C4-2B (cell line): Measurements from ENCODE around the gene ATP1A1.

Experiments used
- H3K27ac ChIP-seq: fragments of 450-650 bp; 2 replicates; pipeline ENCODE4 v1.5.1; 2017
- ZFX ChIP-seq: fragments of 450-650 bp; IDR thresholded peaks from 2 replicates; pipeline ENCODE4 v1.6.1; 2017
- TF ChIP-seq, protein P1 (sequence below): fragments of 450-650 bp; conservative IDR thresholded peaks from 2 replicates; pipeline ENCODE4 v1.5.1; 2017; ENCODE audit warnings: mild to moderate bottlenecking

ATP1A1 gene

DNA sequence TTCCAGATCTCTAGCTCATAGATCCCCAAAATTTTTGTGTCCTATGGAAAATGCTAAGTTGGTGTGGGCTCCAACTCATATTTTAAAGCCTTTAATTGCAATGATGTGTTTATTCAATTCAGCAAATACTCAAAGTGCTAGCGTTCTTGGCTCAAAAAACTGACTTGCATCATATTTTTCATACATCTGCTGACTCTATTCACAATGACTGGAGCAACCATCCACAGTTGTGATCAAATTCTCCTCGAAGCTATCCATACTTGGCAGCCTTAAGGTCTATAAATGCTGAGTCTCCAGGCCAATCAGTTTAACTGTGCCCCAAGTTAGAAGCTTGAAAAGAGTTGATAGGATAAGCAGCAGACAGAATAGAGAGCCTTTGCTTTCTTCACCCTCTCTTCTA is 2.9 kb upstream of the ATP1A1 start:
- TF ChIP-seq ZFX, result no peak
- TF ChIP-seq, protein P1, sequence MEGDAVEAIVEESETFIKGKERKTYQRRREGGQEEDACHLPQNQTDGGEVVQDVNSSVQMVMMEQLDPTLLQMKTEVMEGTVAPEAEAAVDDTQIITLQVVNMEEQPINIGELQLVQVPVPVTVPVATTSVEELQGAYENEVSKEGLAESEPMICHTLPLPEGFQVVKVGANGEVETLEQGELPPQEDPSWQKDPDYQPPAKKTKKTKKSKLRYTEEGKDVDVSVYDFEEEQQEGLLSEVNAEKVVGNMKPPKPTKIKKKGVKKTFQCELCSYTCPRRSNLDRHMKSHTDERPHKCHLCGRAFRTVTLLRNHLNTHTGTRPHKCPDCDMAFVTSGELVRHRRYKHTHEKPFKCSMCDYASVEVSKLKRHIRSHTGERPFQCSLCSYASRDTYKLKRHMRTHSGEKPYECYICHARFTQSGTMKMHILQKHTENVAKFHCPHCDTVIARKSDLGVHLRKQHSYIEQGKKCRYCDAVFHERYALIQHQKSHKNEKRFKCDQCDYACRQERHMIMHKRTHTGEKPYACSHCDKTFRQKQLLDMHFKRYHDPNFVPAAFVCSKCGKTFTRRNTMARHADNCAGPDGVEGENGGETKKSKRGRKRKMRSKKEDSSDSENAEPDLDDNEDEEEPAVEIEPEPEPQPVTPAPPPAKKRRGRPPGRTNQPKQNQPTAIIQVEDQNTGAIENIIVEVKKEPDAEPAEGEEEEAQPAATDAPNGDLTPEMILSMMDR, result no peak
- H3K27ac ChIP-seq, result no peak overlapping the region

DNA sequence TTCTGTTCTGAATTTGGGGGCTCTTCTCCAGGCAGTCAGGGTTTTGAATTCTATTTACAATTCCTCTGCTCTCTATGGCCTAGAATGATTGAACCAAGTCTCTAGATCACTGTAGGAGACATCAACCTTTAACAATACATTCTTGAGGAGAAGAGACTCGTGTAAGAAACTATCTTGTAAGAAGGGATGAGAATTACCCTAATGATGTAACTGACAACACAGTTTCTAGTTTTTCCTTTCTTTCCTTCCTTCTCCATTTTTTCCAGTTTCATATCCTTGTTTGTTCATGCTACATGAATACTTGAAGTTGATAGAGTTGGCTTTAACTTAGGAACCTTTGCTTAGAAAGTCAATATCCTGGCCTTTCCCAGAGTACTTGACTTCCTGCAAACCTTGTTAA is 1.3 kb upstream of the ATP1A1 start:
- H3K27ac ChIP-seq, result no peak overlapping the region
- TF ChIP-seq, protein P1, result no peak
- TF ChIP-seq ZFX, result no peak

DNA sequence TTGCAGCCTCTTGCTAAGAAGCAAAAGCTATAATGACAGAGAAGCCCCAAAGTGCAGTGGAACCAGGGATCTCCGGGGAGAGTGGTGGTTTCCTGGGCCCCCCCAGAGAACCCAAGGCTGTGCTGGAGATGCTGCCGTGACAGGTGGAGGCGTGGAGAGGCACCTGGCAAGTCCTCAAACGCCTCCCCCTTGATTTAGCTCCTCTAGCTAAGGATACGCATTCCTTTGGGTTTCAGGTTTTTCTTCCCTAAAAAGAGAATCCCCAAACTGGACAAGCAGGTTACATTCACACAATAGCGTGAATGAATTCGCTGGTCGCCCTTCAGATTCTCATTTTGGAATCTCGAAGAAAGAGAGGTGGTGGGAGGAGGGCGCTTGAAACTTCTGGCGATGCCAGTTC is 853 bp upstream of the ATP1A1 start:
- TF ChIP-seq, protein P1, result no peak
- no peak for TF ChIP-seq ZFX
- no peak overlapping the region for H3K27ac ChIP-seq

DNA sequence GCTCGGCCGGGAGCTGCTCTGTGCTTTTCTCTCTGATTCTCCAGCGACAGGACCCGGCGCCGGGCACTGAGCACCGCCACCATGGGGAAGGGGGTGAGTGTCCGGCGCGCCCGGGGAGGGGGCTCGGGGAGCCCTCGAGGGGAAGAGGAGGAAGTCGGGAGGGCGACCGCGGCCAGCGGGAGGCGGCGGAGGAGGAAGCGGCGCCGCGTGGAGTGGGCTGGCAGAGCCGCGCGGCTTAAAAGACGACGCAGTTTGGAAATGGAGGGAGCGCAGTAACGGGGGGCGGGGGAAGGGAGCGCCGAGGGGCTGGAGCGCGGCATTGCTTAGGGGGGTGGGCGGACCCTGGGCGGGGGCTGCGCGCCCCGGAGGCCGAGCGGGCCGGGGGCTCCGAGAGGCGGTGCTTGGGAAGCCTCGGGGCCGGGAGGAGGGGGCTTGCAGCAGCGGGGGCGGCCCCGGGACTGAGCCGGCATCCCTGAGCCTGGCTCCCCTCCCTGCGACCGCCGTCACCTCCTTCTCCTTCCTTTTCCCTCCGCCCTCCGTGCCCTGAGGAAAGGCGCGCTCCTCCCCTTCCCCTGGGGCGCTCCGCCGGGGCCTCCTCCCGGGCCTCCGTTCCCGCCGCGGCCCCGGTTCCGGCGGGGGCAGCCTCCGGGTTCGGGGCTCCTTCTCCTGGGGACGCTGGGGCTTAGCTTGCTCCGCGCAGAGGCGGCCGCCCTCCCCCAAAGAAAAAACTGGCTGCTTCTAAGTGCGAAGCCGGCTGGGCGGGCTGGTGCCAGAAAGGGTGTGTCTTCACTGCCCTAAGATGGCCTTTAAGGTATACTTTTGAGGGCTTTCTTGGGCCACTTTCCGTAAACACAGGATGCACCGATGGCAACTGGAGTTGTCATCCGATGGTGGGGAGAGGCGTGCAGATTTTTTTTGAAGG is 648 bp downstream of the ATP1A1 start:
- TF ChIP-seq, protein P1, result no peak
- no peak for TF ChIP-seq ZFX
- peak overlapping the region; percentile 89 for H3K27ac ChIP-seq

DNA sequence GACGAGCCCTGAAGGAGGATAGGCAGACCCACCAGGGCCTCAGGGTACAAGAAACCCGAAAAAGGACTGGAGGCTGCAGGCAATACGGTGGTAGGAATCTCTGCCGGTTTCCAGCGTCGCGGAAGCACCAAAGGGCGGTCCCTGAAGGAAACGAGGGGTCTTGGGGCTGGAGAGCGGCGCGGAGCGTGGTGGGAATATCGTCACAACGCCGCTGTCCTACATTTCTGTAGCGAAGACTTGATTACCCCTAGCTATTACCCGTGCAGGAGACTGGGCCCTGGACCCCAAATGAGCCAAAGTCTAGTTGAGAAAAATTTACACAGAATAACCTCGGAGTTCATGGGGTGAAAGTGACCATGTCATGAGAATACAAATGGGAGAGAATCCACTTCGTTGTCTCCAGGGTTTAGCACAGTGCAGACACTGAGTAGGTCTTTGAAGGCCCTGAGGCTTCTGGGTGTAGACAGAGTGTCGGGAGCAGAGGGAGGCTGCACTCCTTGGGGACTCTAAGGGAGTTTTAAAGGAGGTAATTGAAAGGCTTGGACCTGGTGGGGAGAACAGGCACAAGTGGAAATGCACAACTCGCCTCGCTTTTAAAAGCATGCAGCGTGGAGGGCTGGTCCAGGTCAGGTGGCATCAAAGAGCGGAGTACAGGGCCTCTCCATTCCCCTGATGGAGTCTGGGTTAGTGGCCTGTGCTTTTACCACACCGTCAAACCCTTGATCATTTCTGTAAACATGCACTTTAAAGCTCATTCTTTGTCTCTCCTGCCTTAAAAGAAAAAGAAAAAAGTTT is 1.5 kb downstream of the ATP1A1 start:
- no peak for TF ChIP-seq ZFX
- TF ChIP-seq, protein P1, result no peak
- peak overlapping the region; percentile 89 for H3K27ac ChIP-seq

DNA sequence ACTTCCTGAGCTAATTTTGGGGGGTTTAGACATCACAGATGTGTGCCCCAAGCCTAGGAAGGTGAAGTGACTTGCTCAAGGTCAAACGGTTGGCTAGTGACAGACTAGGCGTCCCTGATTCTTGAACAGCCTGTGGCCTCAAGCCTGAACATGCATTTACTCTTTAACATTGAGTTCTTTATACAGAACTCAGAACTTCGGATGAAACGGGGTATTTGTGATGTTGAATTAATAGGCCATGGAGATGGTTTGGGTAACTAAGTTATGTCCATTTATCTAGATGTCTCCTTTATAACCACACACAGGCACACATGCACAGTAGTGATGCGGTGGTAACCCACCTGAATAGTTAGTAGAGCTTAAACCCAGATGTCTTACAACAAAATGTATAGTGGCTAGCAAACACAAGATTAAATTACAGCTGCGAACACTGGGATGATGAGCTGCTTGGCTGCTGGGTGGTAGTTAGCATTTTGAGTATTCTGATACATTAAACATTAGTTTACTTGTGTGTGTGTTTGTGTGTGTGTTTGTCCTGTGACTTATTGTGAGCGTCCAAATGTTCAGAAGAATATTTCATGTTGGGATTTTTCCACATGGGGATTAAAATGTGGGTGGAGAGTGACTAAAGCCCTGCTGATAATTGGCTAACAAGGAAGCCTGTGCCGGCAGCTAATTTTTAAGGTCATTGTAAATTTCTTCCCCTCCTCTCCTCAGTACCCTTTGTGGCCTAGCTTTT is 2.3 kb downstream of the ATP1A1 start:
- peak overlapping the region; percentile 89 for H3K27ac ChIP-seq
- TF ChIP-seq ZFX, result no peak
- TF ChIP-seq, protein P1, result no peak
